H1 (cell line): ENCODE results near the gene ST3GAL3. TPM values are rescaled to one million over a fixed set of nuclear protein-coding genes. Genes with fewer than 3 reads are reported as not detected.

Experiments used
- CTCF ChIA-PET: fragments of 300-600 bp; sonication (Branson Sonifier 250); formaldehyde crosslinking; loops from one replicate; lab custom pipeline; 2021; ENCODE audit not compliant: partially characterized antibody; lab: Charles Lee
- POLR2A ChIA-PET: fragments of 300-600 bp; sonication (Branson Sonifier 250); formaldehyde crosslinking; loops from one replicate; lab custom pipeline; 2021; ENCODE audit warnings: inconsistent platforms; ENCODE audit not compliant: partially characterized antibody; lab: Charles Lee
- DNase-seq, 2 experiments: peaks; one replicate each; pipeline versions ENCODE4 v3.0.0 to v3.0.0-alpha.2; 2010 to 2022; ENCODE audit warnings: low spot score in 2 of 2, low read depth in 1 of 2, mixed read lengths in 1 of 2
- FAIRE-seq: peaks from 2 replicates; lab custom pipeline; 2011; peaks lifted over from hg19 to GRCh38; lab: Jason Lieb, UNC
- H2AFZ ChIP-seq: 2 replicates; pipeline ENCODE4 v1.8.1; 2012; ENCODE audit warnings: low read length, inconsistent platforms
- H2AK5ac ChIP-seq: 2 replicates; pipeline ENCODE4 v1.6.1; 2013; ENCODE audit warnings: low read depth, low read length
- H2BK120ac ChIP-seq: replicated peaks from 2 replicates; pipeline ENCODE3; 2013; ENCODE audit warnings: low read depth, low read length, inconsistent platforms
- H2BK12ac ChIP-seq: 2 replicates; pipeline ENCODE4 v1.6.1; 2013; ENCODE audit warnings: low read depth, low read length
- H2BK15ac ChIP-seq: 2 replicates; pipeline ENCODE4 v1.6.1; 2013; ENCODE audit warnings: low read length
- H2BK20ac ChIP-seq: 2 replicates; pipeline ENCODE4 v1.6.1; 2013; ENCODE audit warnings: low read length
- H2BK5ac ChIP-seq: 2 replicates; pipeline ENCODE4 v1.6.1; 2013; ENCODE audit warnings: low read depth, low read length
- H3K14ac ChIP-seq: 2 replicates; pipeline ENCODE4 v1.6.1; 2013; ENCODE audit warnings: inconsistent platforms; ENCODE audit not compliant: insufficient read length
- H3K18ac ChIP-seq: 2 replicates; pipeline ENCODE4 v1.6.1; 2013; ENCODE audit warnings: low read length; ENCODE audit errors: extremely low read depth
- H3K23ac ChIP-seq: 2 replicates; pipeline ENCODE4 v1.6.1; 2013; ENCODE audit warnings: inconsistent platforms; ENCODE audit not compliant: insufficient read length
- H3K23me2 ChIP-seq: 2 replicates; pipeline ENCODE4 v1.6.1; 2013; ENCODE audit warnings: low read depth, low read length
- H3K27ac ChIP-seq: 2 replicates; pipeline ENCODE4 v1.6.1; 2011; ENCODE audit warnings: low read depth, low read length, inconsistent platforms
- H3K27me3 ChIP-seq, 4 experiments: replicated peaks in 1 of 4; 1 replicate in 1 of 4; 2 replicates in 3 of 4; pipeline versions ENCODE4 v1.6.1 to v1.8.1; 2011 to 2013; ENCODE audit warnings: low read length in 3 of 4, mild to moderate bottlenecking in 3 of 4, inconsistent platforms in 2 of 4, mixed read lengths in 2 of 4, moderate library complexity in 1 of 4; ENCODE audit not compliant: control insufficient read depth in 3 of 4, insufficient read depth in 3 of 4; ENCODE audit errors: extremely low read depth in 1 of 4
- H3K36me3 ChIP-seq, 4 experiments: 2 replicates each; pipeline versions ENCODE4 v1.6.1 to v1.8.1; 2011 to 2013; ENCODE audit warnings: mild to moderate bottlenecking in 4 of 4, low read length in 3 of 4, moderate library complexity in 2 of 4, control low read depth in 1 of 4, inconsistent platforms in 1 of 4; ENCODE audit not compliant: insufficient read depth in 4 of 4, control insufficient read depth in 2 of 4
- H3K4ac ChIP-seq: replicated peaks from 2 replicates; pipeline ENCODE3; 2013; ENCODE audit warnings: low read length, low read depth, mixed read lengths, inconsistent platforms; ENCODE audit not compliant: insufficient read length
- H3K4me1 ChIP-seq, 4 experiments: replicated peaks in 1 of 4; 1 replicate in 1 of 4; 2 replicates in 3 of 4; pipeline versions ENCODE4 v1.6.1 to v1.8.1; 2011 to 2013; ENCODE audit warnings: low read length in 3 of 4, inconsistent platforms in 2 of 4, mixed read lengths in 1 of 4; ENCODE audit not compliant: insufficient read depth in 4 of 4, control insufficient read depth in 3 of 4
- H3K4me2 ChIP-seq, 2 experiments: 2 replicates each; pipeline versions ENCODE4 v1.6.1 to v1.8.1; 2011 to 2013; ENCODE audit warnings: low read depth in 2 of 2, low read length in 2 of 2, control low read depth in 1 of 2, inconsistent platforms in 1 of 2, mild to moderate bottlenecking in 1 of 2; ENCODE audit not compliant: insufficient read depth in 1 of 2
- H3K4me3 ChIP-seq, 4 experiments: fragments of 200-600, 300-600 bp in 1 of 4; sonication (generic), shearing (Covaris generic), sonication (Bioruptor Twin) in 1 of 4; 2 replicates each; pipeline versions ENCODE4 v1.5.1 to v1.8.1; 2011 to 2016; ENCODE audit warnings: low read length in 4 of 4, low read depth in 3 of 4, control low read depth in 2 of 4, inconsistent platforms in 2 of 4, mild to moderate bottlenecking in 2 of 4, mixed read lengths in 1 of 4, moderate library complexity in 1 of 4; ENCODE audit not compliant: insufficient read depth in 2 of 4; ENCODE audit errors: extremely low read depth in 1 of 4
- H3K56ac ChIP-seq: replicated peaks from 2 replicates; pipeline ENCODE3; 2013; ENCODE audit warnings: low read depth, mild to moderate bottlenecking, mixed read lengths, low read length, inconsistent platforms; ENCODE audit not compliant: insufficient read length
- H3K79me1 ChIP-seq: 2 replicates; pipeline ENCODE4 v1.6.1; 2013; ENCODE audit warnings: low read depth, low read length, control low read depth
- H3K79me2 ChIP-seq, 2 experiments: 2 replicates each; pipeline versions ENCODE4 v1.6.1 to v1.8.1; 2012 to 2013; ENCODE audit warnings: low read length in 2 of 2, mild to moderate bottlenecking in 2 of 2, inconsistent platforms in 1 of 2; ENCODE audit not compliant: insufficient read depth in 2 of 2, control insufficient read depth in 1 of 2
- H3K9ac ChIP-seq, 4 experiments: replicated peaks in 1 of 4; 1 replicate in 1 of 4; 2 replicates in 3 of 4; pipeline versions ENCODE4 v1.6.1 to v1.8.1; 2011 to 2013; ENCODE audit warnings: low read depth in 3 of 4, low read length in 3 of 4, control low read depth in 2 of 4, mild to moderate bottlenecking in 2 of 4, moderate library complexity in 2 of 4, inconsistent platforms in 1 of 4; ENCODE audit errors: extremely low read depth in 1 of 4
- H3K9me3 ChIP-seq, 2 experiments: 2 replicates each; pipeline versions ENCODE4 v1.6.1 to v1.8.1; 2012 to 2013; ENCODE audit warnings: mild to moderate bottlenecking in 2 of 2, moderate library complexity in 2 of 2, control low read depth in 1 of 2, inconsistent platforms in 1 of 2, low read depth in 1 of 2, low read length in 1 of 2, mixed read lengths in 1 of 2; ENCODE audit not compliant: insufficient read depth in 2 of 2
- H4K20me1 ChIP-seq, 2 experiments: replicated peaks in 1 of 2; 2 replicates each; pipeline versions ENCODE3 to v1.8.1; 2011 to 2013; ENCODE audit warnings: inconsistent platforms in 2 of 2, low read length in 2 of 2, mild to moderate bottlenecking in 1 of 2; ENCODE audit not compliant: insufficient read depth in 2 of 2, control insufficient read depth in 1 of 2
- H4K5ac ChIP-seq: 2 replicates; pipeline ENCODE4 v1.6.1; 2013; ENCODE audit warnings: low read length, low read depth, mixed read lengths, inconsistent platforms; ENCODE audit not compliant: insufficient read length
- H4K8ac ChIP-seq: 2 replicates; pipeline ENCODE4 v1.8.0; 2013; ENCODE audit warnings: mild to moderate bottlenecking, moderate library complexity, low read length, inconsistent platforms; ENCODE audit not compliant: insufficient read depth; ENCODE audit errors: extremely low read depth
- H4K91ac ChIP-seq: replicated peaks from 2 replicates; pipeline ENCODE3; 2013; ENCODE audit warnings: low read length, mixed read lengths, inconsistent platforms; ENCODE audit not compliant: insufficient read length
- ASH2L ChIP-seq: fragments of 200-600, 300-600 bp; sonication (generic); IDR thresholded peaks from one replicate; pipeline ENCODE4 v1.7.1; 2017; ENCODE audit warnings: low read length
- CBX8 ChIP-seq: fragments of 300-800, 300-1000 bp; sonication (generic); IDR thresholded peaks from 2 replicates; pipeline ENCODE4 v1.7.1; 2016; ENCODE audit warnings: low read depth, low read length, borderline replicate concordance
- CEBPB ChIP-seq: IDR thresholded peaks from 2 replicates; pipeline ENCODE4 v1.6.1; 2012; ENCODE audit warnings: low read depth, low read length
- JUND ChIP-seq: IDR thresholded peaks from 2 replicates; pipeline ENCODE4 v1.6.1; 2011; ENCODE audit warnings: mild to moderate bottlenecking, improper control_type of control experiment, low read length
- KDM1A ChIP-seq: fragments of 200-600, 300-600 bp; sonication (generic); IDR thresholded peaks from 2 replicates; pipeline ENCODE4 v1.7.1; 2016; ENCODE audit warnings: mild to moderate bottlenecking, low read length, borderline replicate concordance
- KDM5A ChIP-seq: fragments of 200-600 bp; IDR thresholded peaks from 2 replicates; pipeline ENCODE4 v1.7.1; 2012; ENCODE audit warnings: mild to moderate bottlenecking, low read length, inconsistent platforms, mixed read lengths
- SIN3A ChIP-seq, 2 experiments: IDR thresholded peaks in 1 of 2; conservative IDR thresholded peaks in 1 of 2; 2 replicates each; pipeline ENCODE4 v1.6.1; 2011 to 2012; ENCODE audit warnings: low read length in 2 of 2, improper control_type of control experiment in 1 of 2, low read depth in 1 of 2, mild to moderate bottlenecking in 1 of 2
- SP4 ChIP-seq: IDR thresholded peaks from 2 replicates; pipeline ENCODE4 v1.6.1; 2012; ENCODE audit warnings: low read length, inconsistent platforms
- TCF12 ChIP-seq: IDR thresholded peaks from 2 replicates; pipeline ENCODE4 v1.6.1; 2011; ENCODE audit warnings: low read depth, mild to moderate bottlenecking, low read length
- TEAD4 ChIP-seq: IDR thresholded peaks from 2 replicates; pipeline ENCODE4 v1.6.1; 2012; ENCODE audit warnings: low read depth, low read length, inconsistent platforms, mixed read lengths
- WGBS, 2 experiments: shearing (Covaris generic) in 1 of 2; methylation state at CpG; one replicate each; pipeline versions ENCODE4 v1.1.6 to v1.1.7; 2013 to 2015; ENCODE audit warnings: low lambda C conversion rate in 2 of 2, mixed read lengths in 2 of 2, inconsistent platforms in 1 of 2, low coverage in 1 of 2, missing lambda C conversion rate in 1 of 2; ENCODE audit not compliant: insufficient replicate concordance in 2 of 2, insufficient coverage in 1 of 2, insufficient read length in 1 of 2; ENCODE audit errors: extremely low coverage in 1 of 2, missing lambda C conversion rate in 1 of 2; 5-methylcytosine and 5-hydroxymethylcytosine counted together
- polyA plus RNA-seq, 7 experiments: library from polyadenylated mRNA; depleted of rRNA in 3 of 7; stranded (reverse) in 5 of 7; unstranded in 2 of 7; fragments of >200 nt in 5 of 7; fragments of 200-250 nt in 2 of 7; gene quantifications; 1 replicate in 5 of 7; 2 replicates in 1 of 7; 4 replicates in 1 of 7; pipeline versions ENCODE4 v1.2.1 to v1.2.3, GENCODE V29; 2011 to 2013; ENCODE audit warnings: missing spikeins in 2 of 7, mixed read lengths in 2 of 7
- total RNA-seq: library from RNA; stranded (reverse); fragmentation: NEBNext Ultra II Directional; extraction: Animal tissue kit (Norgen Biotek cat#: 25700); gene quantifications from 2 replicates; pipeline ENCODE4 v1.2.1, GENCODE V29; 2021

Gene ST3GAL3
- total and polyA plus RNA-seq, 2 of the 8 experiments (the other 6 are each of a cell fraction or from before 2014, with no cell fraction given) = 6.8 to 7.0 TPM

GRCh38 chr1:43849670-43850069, 142.3 kb downstream of the ST3GAL3 start:
- POLR2A ChIA-PET = no interaction called here
- 88% methylated on average over 1 of the region's 1 CpG; no CpG with 5 or more reads in 1 of the 2 experiments for WGBS, 2 experiments
- CTCF ChIA-PET = interaction anchor here (0.6 to 3.4 kb wide), 12 partner anchors 11 to 505 kb away, joined by 3 to 19 read pairs (median 4); no protein-coding TSS in a partner anchor

More at GRCh38 chr1:43849670-43850069, 142.3 kb downstream of the ST3GAL3 start:
- Histone ChIP-seq H4K91ac (no peak overlapping the region), H3K23ac (no peak overlapping the region), H3K27me3 (no peaks in the 10 kb centered on the region), H3K18ac (no peak overlapping the region), H3K14ac (no peak overlapping the region), H3K4me3 (no peak overlapping the region), H3K79me1 (no peaks in the 10 kb centered on the region), H4K8ac (no peak overlapping the region), H2AFZ (no peak overlapping the region), H3K36me3 (no peaks in the 10 kb centered on the region), H3K9ac (no peak overlapping the region), H3K23me2 (no peaks in the 10 kb centered on the region), H3K4me2 (no peak overlapping the region), H2AK5ac (no peak overlapping the region), H3K4me1 (peaks cover 0 to 2% (median under 1%) of the 10 kb centered on the region in 4 experiments; a peak in 2 of 7 replicates), H3K79me2 (no peaks in the 10 kb centered on the region), H2BK5ac (no peak overlapping the region), H3K4ac (no peak overlapping the region), H2BK12ac (peak overlapping the region; percentile 12; the same call in 1 of the 2 replicates), H3K27ac (no peak overlapping the region), H3K56ac (no peak overlapping the region)
- FAIRE-seq = no peak
- TF ChIP-seq TCF12 (no peak), KDM5A (no peak), ASH2L (no peak), SIN3A (conservative IDR thresholded peaks at IDR 0.05 in 1 of 2, IDR thresholded peaks at IDR 0.05 in 1 of 2; ENCODE audit: low read depth in 1 of 2, low read length in 2 of 2) (no peak), CBX8 (no peak), TEAD4 (no peak), KDM1A (no peak), CEBPB (no peak), SP4 (no peak), JUND (no peak)
- TF ChIP-seq, all 59 proteins: peak for 0
- Histone ChIP-seq H4K20me1 (no peaks in the 10 kb centered on the region), H2BK20ac (peak overlapping the region; percentile 29; the same call in 1 of the 2 replicates), H4K5ac (no peak overlapping the region), H3K9me3 (no peaks in the 10 kb centered on the region), H2BK120ac (no peak overlapping the region), H2BK15ac (peak overlapping the region; percentile 95; the same call in 1 of the 2 replicates)
- DNase-seq = peak in 1 of 2 experiments; percentile 13
